NK-92 (cell line): ENCODE measurements around the gene SCYGR1.
"Not testable (repeated sequence)": the region's sequence is repeated elsewhere in the genome, so short reads cannot be mapped to it uniquely, and the experiment has no call there.

Source experiments
- DNase-seq: peaks from one replicate; lab custom pipeline; 2025; ENCODE audit not compliant: unreplicated experiment; lab: John Stamatoyannopoulos, UW

SCYGR1 gene

GRCh38 chr2:227387583-227387982 lies at the start of gene SCYGR1:
Gene SCYGR1, minus strand, starts transcription at chr2:227387949. Its CDS starts 0 bp downstream, at chr2:227387949.
- DNase-seq: not testable (repeated sequence)

GRCh38 chr2:227436436-227437174 lies 48.9 kb upstream of the SCYGR1 start:
- DNase-seq: no peak

GRCh38 chr2:227433171-227433570 lies 45.4 kb upstream of the SCYGR1 start:
- no peak for DNase-seq

GRCh38 chr2:227430639-227431038 lies 42.9 kb upstream of the SCYGR1 start:
- DNase-seq: no peak

GRCh38 chr2:227428731-227429285 lies 41.1 kb upstream of the SCYGR1 start:
- no peak for DNase-seq

GRCh38 chr2:227423656-227424499 lies 36.1 kb upstream of the SCYGR1 start:
- DNase-seq: no peak

GRCh38 chr2:227420087-227421052 lies 32.6 kb upstream of the SCYGR1 start:
- DNase-seq: no peak

GRCh38 chr2:227416701-227417100 lies 29.0 kb upstream of the SCYGR1 start:
- no peak for DNase-seq

GRCh38 chr2:227415538-227416424 lies 28.0 kb upstream of the SCYGR1 start:
- DNase-seq: no peak

- no peak for DNase-seq
Measured at GRCh38 chr2:227414846-227415245, 27.1 kb upstream of the SCYGR1 start.

- DNase-seq: no peak
Measured at GRCh38 chr2:227413371-227413770, 25.6 kb upstream of the SCYGR1 start.

GRCh38 chr2:227412877-227413276 lies 25.1 kb upstream of the SCYGR1 start:
- no peak for DNase-seq

GRCh38 chr2:227411990-227412350 lies 24.2 kb upstream of the SCYGR1 start:
- no peak for DNase-seq

GRCh38 chr2:227411320-227411989 lies 23.7 kb upstream of the SCYGR1 start:
- no peak for DNase-seq

GRCh38 chr2:227410191-227410590 lies 22.4 kb upstream of the SCYGR1 start:
- no peak for DNase-seq

GRCh38 chr2:227407591-227408151 lies 19.9 kb upstream of the SCYGR1 start:
- no peak for DNase-seq

GRCh38 chr2:227406177-227407031 lies 18.7 kb upstream of the SCYGR1 start:
- DNase-seq: no peak
